ENCODE data around the gene PRPF6. TPM values are rescaled to one million over a fixed set of nuclear protein-coding genes. Genes with fewer than 3 reads are reported as not detected.

Gene PRPF6
- 10 to 100 TPM; 35.3 to 61.2 (median 48.1) TPM for polyA plus RNA-seq
- long read RNA-seq, donor 1, transcript PRPF6-201 (21 exons, 3,044 nt) = major isoform, 15 of 45 reads
- long read RNA-seq, donor 1, partial matches to known transcripts = 30 of 45 reads
- long read RNA-seq, donor 1, other reads (novel, unspliced or antisense) = 0 of 45 reads
- long read RNA-seq, donor 2, partial matches to known transcripts = 0 of 4 reads
- long read RNA-seq, donor 2, other reads (novel, unspliced or antisense) = 0 of 4 reads
- long read RNA-seq, donor 3, partial matches to known transcripts = 28 of 32 reads
- long read RNA-seq, donor 3, other reads (novel, unspliced or antisense) = 0 of 32 reads
- long read RNA-seq, donor 4, partial matches to known transcripts = 0 of 1 reads
- long read RNA-seq, donor 4, other reads (novel, unspliced or antisense) = 0 of 1 reads
- long read RNA-seq, donor 5, partial matches to known transcripts = 13 of 14 reads
- long read RNA-seq, donor 5, other reads (novel, unspliced or antisense) = 0 of 14 reads
- long read RNA-seq, donor 6, transcript PRPF6-201 (21 exons, 3,044 nt) = major isoform, 5 of 24 reads
- long read RNA-seq, donor 6, partial matches to known transcripts = 19 of 24 reads
- long read RNA-seq, donor 6, other reads (novel, unspliced or antisense) = 0 of 24 reads
- long read RNA-seq, donor 7, transcript PRPF6-201 (21 exons, 3,044 nt) = major isoform, 10 of 145 reads
- long read RNA-seq, donor 7, partial matches to known transcripts = 135 of 145 reads
- long read RNA-seq, donor 7, other reads (novel, unspliced or antisense) = 0 of 145 reads
- long read RNA-seq, donor 8, partial matches to known transcripts = 0 of 1 reads
- long read RNA-seq, donor 8, other reads (novel, unspliced or antisense) = 0 of 1 reads
- long read RNA-seq, donor 9, partial matches to known transcripts = 0 of 2 reads
- long read RNA-seq, donor 9, other reads (novel, unspliced or antisense) = 0 of 2 reads
- long read RNA-seq, donor 10, transcript PRPF6-201 (21 exons, 3,044 nt) = major isoform, 7 of 40 reads
- long read RNA-seq, donor 10, partial matches to known transcripts = 33 of 40 reads
- long read RNA-seq, donor 10, other reads (novel, unspliced or antisense) = 0 of 40 reads

GRCh38 chr20:63980806-63981728 is at the start of gene PRPF6:
Gene PRPF6 (plus strand): TSS chr20:63981132. CDS start chr20:63981246, 114 bp downstream.
- WGBS, 3 donors = 1% methylated on average over 69 to 75 of the region's 75 CpGs
- Histone ChIP-seq H3K4me1 (ENCODE audit: control insufficient read depth in 3 of 3, insufficient read depth in 2 of 3, low read depth in 1 of 3, low read length in 2 of 3) (peaks cover 2 to 21% (median 10%) of the 10 kb centered on the region in 3 donors), H3K27ac (ENCODE audit: low read depth in 1 of 3, low read length in 2 of 3) (peak within 1 kb of the TSS; percentile 69 to 91 (median 84)), H3K4me3 (ENCODE audit: low read depth in 1 of 3, low read length in 3 of 3) (peak within 1 kb of the TSS; percentile 75 to 87 (median 79)), H3K9me3 (ENCODE audit: control insufficient read depth in 2 of 2, insufficient read depth in 1 of 2, low read depth in 1 of 2, low read length in 1 of 2) (no peaks in the 10 kb centered on the region), H3K27me3 (ENCODE audit: control insufficient read depth in 3 of 3, insufficient read depth in 3 of 3, low read length in 3 of 3) (no peaks in the 10 kb centered on the region), H3K36me3 (ENCODE audit: control insufficient read depth in 3 of 3, insufficient read depth in 2 of 3, low read depth in 1 of 3, low read length in 3 of 3) (peaks cover 5 to 28% (median 6%) of the 10 kb centered on the region in 3 donors)
- DNase-seq (peak; percentile 97 to 98), FAIRE-seq (no peak)

GRCh38 chr20:63931735-63932134 is 49.2 kb upstream of the PRPF6 start:
- 93 to 95% (median 93%) methylated on average over 19 of the region's 19 CpGs for WGBS, 3 donors
- DNase-seq = no peak
- FAIRE-seq = no peak
- no peaks in the 10 kb centered on the region for H3K27me3 ChIP-seq (ENCODE audit: control insufficient read depth in 3 of 3, insufficient read depth in 3 of 3, low read length in 3 of 3)
- H3K4me1 ChIP-seq (ENCODE audit: control insufficient read depth in 3 of 3, insufficient read depth in 2 of 3, low read depth in 1 of 3, low read length in 2 of 3) = no peaks in the 10 kb centered on the region
- no peaks in the 10 kb centered on the region for H3K9me3 ChIP-seq (ENCODE audit: control insufficient read depth in 2 of 2, insufficient read depth in 1 of 2, low read depth in 1 of 2, low read length in 1 of 2)
- H3K36me3 ChIP-seq (ENCODE audit: control insufficient read depth in 3 of 3, insufficient read depth in 2 of 3, low read depth in 1 of 3, low read length in 3 of 3) = peaks cover 23 to 90% (median 37%) of the 10 kb centered on the region in 3 donors
- no peak overlapping the region for H3K27ac ChIP-seq (ENCODE audit: low read depth in 1 of 3, low read length in 2 of 3)
- no peak overlapping the region for H3K4me3 ChIP-seq (ENCODE audit: low read depth in 1 of 3, low read length in 3 of 3)

- peaks cover 24 to 89% (median 37%) of the 10 kb centered on the region in 3 donors for H3K36me3 ChIP-seq (ENCODE audit: control insufficient read depth in 3 of 3, insufficient read depth in 2 of 3, low read depth in 1 of 3, low read length in 3 of 3)
- H3K4me1 ChIP-seq (ENCODE audit: control insufficient read depth in 3 of 3, insufficient read depth in 2 of 3, low read depth in 1 of 3, low read length in 2 of 3) = no peaks in the 10 kb centered on the region
- H3K27ac ChIP-seq (ENCODE audit: low read depth in 1 of 3, low read length in 2 of 3) = no peak overlapping the region
- no peak overlapping the region for H3K4me3 ChIP-seq (ENCODE audit: low read depth in 1 of 3, low read length in 3 of 3)
- FAIRE-seq (no peak), DNase-seq (no peak)
- WGBS, 3 donors = 89 to 95% (median 92%) methylated on average over 17 of the region's 17 CpGs
- no peaks in the 10 kb centered on the region for H3K9me3 ChIP-seq (ENCODE audit: control insufficient read depth in 2 of 2, insufficient read depth in 1 of 2, low read depth in 1 of 2, low read length in 1 of 2)
- H3K27me3 ChIP-seq (ENCODE audit: control insufficient read depth in 3 of 3, insufficient read depth in 3 of 3, low read length in 3 of 3) = no peaks in the 10 kb centered on the region
These were observed 48.2 kb upstream of the PRPF6 start for GRCh38 chr20:63932606-63933160.

- FAIRE-seq = no peak
- Histone ChIP-seq H3K36me3 (ENCODE audit: control insufficient read depth in 3 of 3, insufficient read depth in 2 of 3, low read depth in 1 of 3, low read length in 3 of 3) (peaks cover 22 to 86% (median 29%) of the 10 kb centered on the region in 3 donors), H3K4me3 (ENCODE audit: low read depth in 1 of 3, low read length in 3 of 3) (no peak overlapping the region), H3K27me3 (ENCODE audit: control insufficient read depth in 3 of 3, insufficient read depth in 3 of 3, low read length in 3 of 3) (no peaks in the 10 kb centered on the region), H3K4me1 (ENCODE audit: control insufficient read depth in 3 of 3, insufficient read depth in 2 of 3, low read depth in 1 of 3, low read length in 2 of 3) (no peaks in the 10 kb centered on the region), H3K9me3 (ENCODE audit: control insufficient read depth in 2 of 2, insufficient read depth in 1 of 2, low read depth in 1 of 2, low read length in 1 of 2) (no peaks in the 10 kb centered on the region), H3K27ac (ENCODE audit: low read depth in 1 of 3, low read length in 2 of 3) (no peak overlapping the region)
- DNase-seq = no peak
- 86 to 89% (median 87%) methylated on average over 5 of the region's 5 CpGs for WGBS, 3 donors
These were observed 47.3 kb upstream of the PRPF6 start for GRCh38 chr20:63933646-63934045.

- FAIRE-seq = no peak
These were observed 46.5 kb upstream of the PRPF6 start for GRCh38 chr20:63934271-63935068.

GRCh38 chr20:63935447-63935846 is 45.5 kb upstream of the PRPF6 start:
- H3K9me3 ChIP-seq (ENCODE audit: control insufficient read depth in 2 of 2, insufficient read depth in 1 of 2, low read depth in 1 of 2, low read length in 1 of 2) = no peaks in the 10 kb centered on the region
- H3K36me3 ChIP-seq (ENCODE audit: control insufficient read depth in 3 of 3, insufficient read depth in 2 of 3, low read depth in 1 of 3, low read length in 3 of 3) = peaks cover 11 to 87% (median 35%) of the 10 kb centered on the region in 3 donors
- no peak overlapping the region for H3K27ac ChIP-seq (ENCODE audit: low read depth in 1 of 3, low read length in 2 of 3)
- no peak for DNase-seq
- H3K27me3 ChIP-seq (ENCODE audit: control insufficient read depth in 3 of 3, insufficient read depth in 3 of 3, low read length in 3 of 3) = no peaks in the 10 kb centered on the region
- no peak overlapping the region for H3K4me3 ChIP-seq (ENCODE audit: low read depth in 1 of 3, low read length in 3 of 3)
- 93 to 96% (median 94%) methylated on average over 9 of the region's 9 CpGs for WGBS, 3 donors
- H3K4me1 ChIP-seq (ENCODE audit: control insufficient read depth in 3 of 3, insufficient read depth in 2 of 3, low read depth in 1 of 3, low read length in 2 of 3) = no peaks in the 10 kb centered on the region
- no peak for FAIRE-seq

More at GRCh38 chr20:63934271-63935068, 46.5 kb upstream of the PRPF6 start:
- no peaks in the 10 kb centered on the region for H3K4me1 ChIP-seq (ENCODE audit: control insufficient read depth in 3 of 3, insufficient read depth in 2 of 3, low read depth in 1 of 3, low read length in 2 of 3)
- WGBS, 3 donors = 80 to 89% (median 88%) methylated on average over 36 to 37 of the region's 37 CpGs
- H3K4me3 ChIP-seq (ENCODE audit: low read depth in 1 of 3, low read length in 3 of 3) = no peak overlapping the region
- DNase-seq = no peak
- H3K27me3 ChIP-seq (ENCODE audit: control insufficient read depth in 3 of 3, insufficient read depth in 3 of 3, low read length in 3 of 3) = no peaks in the 10 kb centered on the region
- no peaks in the 10 kb centered on the region for H3K9me3 ChIP-seq (ENCODE audit: control insufficient read depth in 2 of 2, insufficient read depth in 1 of 2, low read depth in 1 of 2, low read length in 1 of 2)
- H3K36me3 ChIP-seq (ENCODE audit: control insufficient read depth in 3 of 3, insufficient read depth in 2 of 3, low read depth in 1 of 3, low read length in 3 of 3) = peaks cover 15 to 87% (median 30%) of the 10 kb centered on the region in 3 donors
- H3K27ac ChIP-seq (ENCODE audit: low read depth in 1 of 3, low read length in 2 of 3) = no peak overlapping the region

- Histone ChIP-seq H3K36me3 (ENCODE audit: control insufficient read depth in 3 of 3, insufficient read depth in 2 of 3, low read depth in 1 of 3, low read length in 3 of 3) (peaks cover 10 to 83% (median 30%) of the 10 kb centered on the region in 3 donors), H3K27me3 (ENCODE audit: control insufficient read depth in 3 of 3, insufficient read depth in 3 of 3, low read length in 3 of 3) (no peaks in the 10 kb centered on the region), H3K4me3 (ENCODE audit: low read depth in 1 of 3, low read length in 3 of 3) (no peak overlapping the region), H3K4me1 (ENCODE audit: control insufficient read depth in 3 of 3, insufficient read depth in 2 of 3, low read depth in 1 of 3, low read length in 2 of 3) (no peaks in the 10 kb centered on the region), H3K9me3 (ENCODE audit: control insufficient read depth in 2 of 2, insufficient read depth in 1 of 2, low read depth in 1 of 2, low read length in 1 of 2) (peaks cover 0 to 2% of the 10 kb centered on the region in 2 donors), H3K27ac (ENCODE audit: low read depth in 1 of 3, low read length in 2 of 3) (no peak overlapping the region)
- FAIRE-seq = no peak
- WGBS, 3 donors = 75 to 86% (median 81%) methylated on average over 14 of the region's 14 CpGs
- DNase-seq = no peak
These were observed 43.3 kb upstream of the PRPF6 start for GRCh38 chr20:63937596-63937995.
